ENCODE measurements around the gene MRGPRG. TPM values are rescaled to one million over a fixed set of nuclear protein-coding genes. Genes with fewer than 3 reads are reported as not detected.

The MRGPRG gene
- total and polyA plus RNA-seq, 9 of the 15 experiments (the other 6 are each of a cell fraction or from before 2014, with no cell fraction given), result not detected

GRCh38 chr11:3237119-3237518 is 18.5 kb upstream of the MRGPRG start:
- 100% methylated on average over 2 of the region's 2 CpGs for WGBS (ENCODE audit: insufficient coverage, low coverage, missing lambda C conversion rate)
- CTCF ChIA-PET (ENCODE audit: low intra/inter-chr PET ratio), result no interaction called here

More at GRCh38 chr11:3237119-3237518, 18.5 kb upstream of the MRGPRG start:
- FAIRE-seq (no peak), DNase-seq (ENCODE audit: extremely low read depth in 1 of 4, low spot score in 3 of 4) (no peak), ATAC-seq (no peak)
- Histone ChIP-seq H3K27me3 (ENCODE audit: control insufficient read depth in 2 of 2, insufficient read depth in 2 of 2, low read length in 2 of 2) (no peaks in the 10 kb centered on the region), H3K9me3 (replicated peaks; ENCODE audit: control insufficient read depth, insufficient read depth, low read depth, low read length) (no peaks in the 10 kb centered on the region), H3K36me3 (ENCODE audit: control insufficient read depth, insufficient read depth, low read length) (no peaks in the 10 kb centered on the region), H3K9me1 (ENCODE audit: control insufficient read depth, insufficient read depth, low read length) (no peaks in the 10 kb centered on the region), H3K4me1 (replicated peaks in 1 of 2; ENCODE audit: control insufficient read depth in 2 of 2, insufficient read depth in 2 of 2, low read length in 2 of 2) (peaks cover 3 to 11% of the 10 kb centered on the region in 2 experiments), H4K20me1 (replicated peaks; ENCODE audit: control insufficient read depth, insufficient read depth, low read length) (no peaks in the 10 kb centered on the region), H3K79me2 (ENCODE audit: control insufficient read depth, insufficient read depth, low read length) (no peaks in the 10 kb centered on the region), H3K27ac (ENCODE audit: extremely low read depth, low read depth, low read length) (no peak overlapping the region), H3K4me3 (no peak overlapping the region), H3K9ac (ENCODE audit: insufficient read depth in 1 of 2, low read depth in 2 of 2, low read length in 2 of 2) (no peak overlapping the region), H2AFZ (ENCODE audit: low read depth, low read length) (no peak overlapping the region), H3K4me2 (ENCODE audit: insufficient read depth, low read length) (no peak overlapping the region)
- no TSS peak for BruUV-seq (replicated peaks)
- POLR2A ChIA-PET, result interaction anchor here (1.1 kb wide), 1 partner anchor 9 kb away, joined by 4 read pairs; no protein-coding TSS in a partner anchor
- TF ChIP-seq MEIS2 (IDR thresholded peaks at IDR 0.05; ENCODE audit: partially characterized antibody), result peak; percentile 51
- TF ChIP-seq CHAMP1 (IDR thresholded peaks at IDR 0.05), result no peak
- TF ChIP-seq CHD2 (IDR thresholded peaks at IDR 0.05; ENCODE audit: low read depth, low read length), result no peak
- peak; percentile 89 for TF ChIP-seq PKNOX1 (IDR thresholded peaks at IDR 0.05)
- TF ChIP-seq, protein P1, sequence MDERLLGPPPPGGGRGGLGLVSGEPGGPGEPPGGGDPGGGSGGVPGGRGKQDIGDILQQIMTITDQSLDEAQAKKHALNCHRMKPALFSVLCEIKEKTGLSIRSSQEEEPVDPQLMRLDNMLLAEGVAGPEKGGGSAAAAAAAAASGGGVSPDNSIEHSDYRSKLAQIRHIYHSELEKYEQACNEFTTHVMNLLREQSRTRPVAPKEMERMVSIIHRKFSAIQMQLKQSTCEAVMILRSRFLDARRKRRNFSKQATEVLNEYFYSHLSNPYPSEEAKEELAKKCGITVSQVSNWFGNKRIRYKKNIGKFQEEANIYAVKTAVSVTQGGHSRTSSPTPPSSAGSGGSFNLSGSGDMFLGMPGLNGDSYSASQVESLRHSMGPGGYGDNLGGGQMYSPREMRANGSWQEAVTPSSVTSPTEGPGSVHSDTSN (CRISPR knock-in tag; IDR thresholded peaks at IDR 0.05; ENCODE audit: low read depth), result peak; percentile 7; the same call in 1 of the 2 replicates
- TF ChIP-seq, protein P1 (tag; conservative IDR thresholded peaks at IDR 0.05; ENCODE audit: low read depth), result peak; percentile 57
- in situ Hi-C loops (cut with MboI) (no loop called here), intact Hi-C loops (cut with micrococcal nuclease) (no loop called here)

All from K562 (cell line).